B cell (primary cell): ENCODE measurements around the gene ARHGDIG. TPM values are rescaled to one million over a fixed set of nuclear protein-coding genes. Genes with fewer than 3 reads are reported as not detected.
A peak's percentile ranks its signal among the peaks of the same experiment; 100 is the strongest.

Experiments used
- ATAC-seq: fragments of 200-7000 bp; cut with Tn5 transposase; one replicate; pipeline ENCODE4 v1.10.0; 2021; ENCODE audit warnings: low read depth, mild to moderate bottlenecking, moderate number of reproducible peaks, moderate library complexity
- CTCF ChIA-PET: fragments of 350-600 bp; sonication (Branson Sonifier 250); formaldehyde crosslinking; loops from one replicate; lab custom pipeline; 2021; ENCODE audit warnings: antibody characterized with exemption, inconsistent platforms; lab: Charles Lee
- POLR2A ChIA-PET: fragments of 350-600 bp; sonication (Branson Sonifier 250); formaldehyde crosslinking; loops from one replicate; lab custom pipeline; 2021; ENCODE audit warnings: antibody characterized with exemption; lab: Charles Lee
- DNase-seq: peaks from one replicate; pipeline ENCODE4 v3.0.0; 2013
- H2AFZ ChIP-seq: 2 replicates; pipeline ENCODE4 v1.6.1; 2012; ENCODE audit warnings: mild to moderate bottlenecking, low read depth, low read length; ENCODE audit not compliant: insufficient read depth, poor library complexity, severe bottlenecking
- H3K27ac ChIP-seq, 2 donors: 1 replicate in 1 of 2; 2 replicates in 1 of 2; pipeline ENCODE4 v1.5.1; 2012 to 2013; ENCODE audit warnings: low read length in 2 of 2, mild to moderate bottlenecking in 2 of 2, moderate library complexity in 1 of 2
- H3K27me3 ChIP-seq, 4 experiments: fragments of 200-600 bp in 1 of 4; sonication (generic) in 1 of 4; replicated peaks in 1 of 4; 1 replicate in 2 of 4; 2 replicates in 2 of 4; pipeline versions ENCODE4 v1.6.1 to v1.7.0; 2013 to 2016; ENCODE audit warnings: low read length in 3 of 4, mild to moderate bottlenecking in 2 of 4, mixed read lengths in 1 of 4, moderate library complexity in 1 of 4; ENCODE audit not compliant: insufficient read depth in 4 of 4, control insufficient read depth in 3 of 4; ENCODE audit errors: control extremely low read depth in 1 of 4
- H3K36me3 ChIP-seq, 2 experiments: replicated peaks in 1 of 2; 1 replicate in 1 of 2; 2 replicates in 1 of 2; pipeline versions ENCODE4 v1.6.1 to v1.7.1; 2013; ENCODE audit warnings: low read length in 1 of 2; ENCODE audit not compliant: insufficient read depth in 2 of 2, control insufficient read depth in 1 of 2; ENCODE audit errors: control extremely low read depth in 1 of 2, extremely low read depth in 1 of 2
- H3K4me1 ChIP-seq, 2 donors: fragments of 200-600 bp in 1 of 2; sonication (generic) in 1 of 2; 1 replicate in 1 of 2; 2 replicates in 1 of 2; pipeline versions ENCODE4 v1.5.1 to v1.6.1; 2013 to 2017; ENCODE audit warnings: low read length in 2 of 2; ENCODE audit not compliant: control insufficient read depth in 2 of 2, insufficient read depth in 2 of 2
- H3K4me2 ChIP-seq: replicated peaks from 2 replicates; pipeline ENCODE3; 2012; ENCODE audit warnings: mild to moderate bottlenecking, low read depth, low read length; ENCODE audit not compliant: poor library complexity, severe bottlenecking
- H3K4me3 ChIP-seq, 5 experiments: fragments of 200-600 bp in 1 of 5; sonication (generic) in 1 of 5; 1 replicate in 3 of 5; 2 replicates in 2 of 5; pipeline versions ENCODE4 v1.5.1 to v1.7.0; 2011 to 2016; ENCODE audit warnings: low read length in 4 of 5, mild to moderate bottlenecking in 4 of 5, low read depth in 2 of 5, control low read depth in 1 of 5, moderate library complexity in 1 of 5; ENCODE audit not compliant: insufficient read depth in 1 of 5; ENCODE audit errors: control extremely low read depth in 1 of 5, extremely low read depth in 1 of 5
- H3K79me2 ChIP-seq: fragments of 200-600 bp; sonication (generic); one replicate; pipeline ENCODE4 v1.6.0; 2016; ENCODE audit warnings: low read length; ENCODE audit not compliant: control insufficient read depth, insufficient read depth
- H3K9ac ChIP-seq: fragments of 200-600 bp; sonication (generic); 2 replicates; pipeline ENCODE4 v1.6.1; 2017; ENCODE audit warnings: mild to moderate bottlenecking, low read length, moderate library complexity
- H3K9me3 ChIP-seq, 3 donors: one replicate each; pipeline versions ENCODE4 v1.6.1 to v1.7.1; 2013; ENCODE audit warnings: low read length in 2 of 3; ENCODE audit not compliant: control insufficient read depth in 2 of 3, insufficient read depth in 1 of 3; ENCODE audit errors: control extremely low read depth in 1 of 3
- H4K20me1 ChIP-seq: 2 replicates; pipeline ENCODE4 v1.6.0; 2012; ENCODE audit warnings: mild to moderate bottlenecking, low read length; ENCODE audit not compliant: insufficient read depth, control insufficient read depth, poor library complexity, severe bottlenecking
- H3K27ac Mint-ChIP-seq: one replicate; pipeline ENCODE4 v1.8.0; 2021; ENCODE audit warnings: mixed read lengths
- H3K27me3 Mint-ChIP-seq: one replicate; pipeline ENCODE4 v1.8.0; 2021; ENCODE audit warnings: mixed read lengths
- H3K4me1 Mint-ChIP-seq: one replicate; pipeline ENCODE4 v1.8.0; 2021; ENCODE audit warnings: mixed read lengths
- H3K4me3 Mint-ChIP-seq: one replicate; pipeline ENCODE4 v1.8.0; 2021; ENCODE audit warnings: mixed read lengths
- H3K9me3 Mint-ChIP-seq: one replicate; pipeline ENCODE4 v1.8.0; 2022; ENCODE audit warnings: mixed read lengths; ENCODE audit not compliant: insufficient read depth
- CTCF ChIP-seq: fragments of 200-600 bp; IDR thresholded peaks from one replicate; pipeline ENCODE4 v1.8.0; 2022; ENCODE audit warnings: antibody characterized with exemption, mild to moderate bottlenecking
- EZH2 ChIP-seq: IDR thresholded peaks from 2 replicates; pipeline ENCODE4 v1.6.1; 2012; ENCODE audit warnings: borderline replicate concordance, low read depth, mild to moderate bottlenecking, moderate library complexity, low read length; ENCODE audit not compliant: insufficient read depth, poor library complexity, severe bottlenecking
- whole genome bisulfite sequencing: methylation state at CpG from one replicate; pipeline ENCODE4 v1.1.5; 2013; ENCODE audit warnings: missing lambda C conversion rate; ENCODE audit not compliant: insufficient coverage; 5-methylcytosine and 5-hydroxymethylcytosine counted together
- intact Hi-C: fragments of 100-400 bp; cut with micrococcal nuclease; formaldehyde crosslinking; loops from one replicate; pipeline ENCODE4 v1.10.0; 2022
- polyA plus RNA-seq: library from polyadenylated mRNA; depleted of rRNA; stranded (reverse); fragments of >200 nt; gene quantifications from 2 replicates; pipeline ENCODE4 v1.2.3, GENCODE V29; 2012
- total RNA-seq, 2 donors: library from RNA; stranded (reverse); fragments of 120-200 nt in 1 of 2; gene quantifications; 1 replicate in 1 of 2; 2 replicates in 1 of 2; pipeline versions ENCODE4 v1.2.3 to v1.2.4, GENCODE V29; 2013 to 2022

ARHGDIG gene
- total and polyA plus RNA-seq, 2 donors (not counting 1 experiment from before 2014, with no cell fraction given), result 0.64 TPM; not detected in 1

- Histone ChIP-seq H2AFZ (peak overlapping the region; percentile 30), H3K4me2 (peak overlapping the region; percentile 84), H3K27ac (peak overlapping the region; percentile 60 to 65)
Measured at GRCh38 chr16:324451-325334, 44.3 kb downstream of the ARHGDIG start.

More at GRCh38 chr16:324451-325334, 44.3 kb downstream of the ARHGDIG start:
- ChIA-PET CTCF (no interaction called here), POLR2A (interaction anchor here (1.2 kb wide), 1 partner anchor 89 kb away, joined by 4 read pairs; no protein-coding TSS in a partner anchor)
- ATAC-seq (peak; percentile 74), DNase-seq (peak; percentile 81)
- Histone ChIP-seq H3K9me3 (no peaks in the 10 kb centered on the region), H3K36me3 (peaks cover 0 to 2% of the 10 kb centered on the region in 2 experiments), H3K4me1 (peaks cover 22 to 34% of the 10 kb centered on the region in 2 donors), H3K4me3 (peak overlapping the region in 4 of 5 experiments; percentile 33 to 58 (median 41)), H4K20me1 (peaks cover 77% of the 10 kb centered on the region), H3K27me3 (no peaks in the 10 kb centered on the region), H3K9ac (peak overlapping the region; percentile 54), H3K79me2 (peaks cover 61% of the 10 kb centered on the region)
- Mint-ChIP-seq H3K4me1 (peaks cover 43% of the 10 kb centered on the region), H3K4me3 (peak overlapping the region; percentile 81), H3K9me3 (no peaks in the 10 kb centered on the region), H3K27ac (peak overlapping the region; percentile 61), H3K27me3 (no peaks in the 10 kb centered on the region)
- intact Hi-C loops, result no loop called here
- 12% methylated on average over 54 of the region's 55 CpGs for WGBS
- TF ChIP-seq CTCF (no peak), EZH2 (no peak)
